ENCODE measurements around the gene PHKA2. TPM values are rescaled to one million over a fixed set of nuclear protein-coding genes. Genes with fewer than 3 reads are reported as not detected.

Gene PHKA2
- polyA plus RNA-seq, 1 experiment: 12.3 TPM

- H3K27ac ChIP-seq (ENCODE audit: low read depth, low read length): no peak overlapping the region
- H3K27me3 ChIP-seq (ENCODE audit: control insufficient read depth, insufficient read depth, low read length): no peaks in the 10 kb centered on the region
- POLR2A ChIA-PET: no interaction called here
- CTCF ChIA-PET: interaction anchor here (2.1 kb wide), 1 partner anchor 10 kb away, joined by 10 read pairs; no protein-coding TSS in a partner anchor
- no peaks in the 10 kb centered on the region for H3K9me3 ChIP-seq (ENCODE audit: control insufficient read depth, insufficient read depth, low read length)
- no peak for TF ChIP-seq CTCF (IDR thresholded peaks at IDR 0.05; ENCODE audit: low read depth, low read length)
- no peak overlapping the region for H3K4me3 ChIP-seq (ENCODE audit: low read depth, low read length)
- DNase-seq (ENCODE audit: low read depth, low spot score): no peak
Measured at GRCh38 chrX:18941896-18942295, 42.0 kb downstream of the PHKA2 start.

GRCh38 chrX:18938710-18939109, 45.2 kb downstream of the PHKA2 start:
- Histone ChIP-seq H3K9me3 (ENCODE audit: control insufficient read depth, insufficient read depth, low read length) (no peaks in the 10 kb centered on the region), H3K27ac (ENCODE audit: low read depth, low read length) (no peak overlapping the region), H3K27me3 (ENCODE audit: control insufficient read depth, insufficient read depth, low read length) (no peaks in the 10 kb centered on the region), H3K4me3 (ENCODE audit: low read depth, low read length) (no peak overlapping the region)
- ChIA-PET POLR2A (no interaction called here), CTCF (no interaction called here)
- TF ChIP-seq CTCF (IDR thresholded peaks at IDR 0.05; ENCODE audit: low read depth, low read length): no peak
- no peak for DNase-seq (ENCODE audit: low read depth, low spot score)

GRCh38 chrX:18937173-18937572, 46.7 kb downstream of the PHKA2 start:
- TF ChIP-seq CTCF (IDR thresholded peaks at IDR 0.05; ENCODE audit: low read depth, low read length): no peak
- CTCF ChIA-PET: interaction anchor here (2.1 kb wide), 1 partner anchor 397 kb away, joined by 9 read pairs; no protein-coding TSS in a partner anchor
- POLR2A ChIA-PET: no interaction called here

GRCh38 chrX:18935893-18936292, 48.0 kb downstream of the PHKA2 start:
- H3K9me3 ChIP-seq (ENCODE audit: control insufficient read depth, insufficient read depth, low read length): no peaks in the 10 kb centered on the region
- H3K4me3 ChIP-seq (ENCODE audit: low read depth, low read length): no peak overlapping the region
- DNase-seq (ENCODE audit: low read depth, low spot score): no peak
- TF ChIP-seq CTCF (IDR thresholded peaks at IDR 0.05; ENCODE audit: low read depth, low read length): no peak
- POLR2A ChIA-PET: no interaction called here
- CTCF ChIA-PET: interaction anchor here (2.1 kb wide), 1 partner anchor 398 kb away, joined by 9 read pairs; no protein-coding TSS in a partner anchor
- no peaks in the 10 kb centered on the region for H3K27me3 ChIP-seq (ENCODE audit: control insufficient read depth, insufficient read depth, low read length)
- H3K27ac ChIP-seq (ENCODE audit: low read depth, low read length): no peak overlapping the region

More at GRCh38 chrX:18937173-18937572, 46.7 kb downstream of the PHKA2 start:
- no peak for DNase-seq (ENCODE audit: low read depth, low spot score)
- Histone ChIP-seq H3K27ac (ENCODE audit: low read depth, low read length) (no peak overlapping the region), H3K27me3 (ENCODE audit: control insufficient read depth, insufficient read depth, low read length) (no peaks in the 10 kb centered on the region), H3K4me3 (ENCODE audit: low read depth, low read length) (no peak overlapping the region), H3K9me3 (ENCODE audit: control insufficient read depth, insufficient read depth, low read length) (no peaks in the 10 kb centered on the region)

- Histone ChIP-seq H3K9me3 (ENCODE audit: control insufficient read depth, insufficient read depth, low read length) (no peaks in the 10 kb centered on the region), H3K27me3 (ENCODE audit: control insufficient read depth, insufficient read depth, low read length) (no peaks in the 10 kb centered on the region), H3K27ac (ENCODE audit: low read depth, low read length) (no peak overlapping the region), H3K4me3 (ENCODE audit: low read depth, low read length) (no peak overlapping the region)
- POLR2A ChIA-PET: no interaction called here
- no peak for DNase-seq (ENCODE audit: low read depth, low spot score)
- CTCF ChIA-PET: interaction anchor here (5.9 kb wide), 1 partner anchor 399 kb away, joined by 51 read pairs; no protein-coding TSS in a partner anchor
- no peak for TF ChIP-seq CTCF (IDR thresholded peaks at IDR 0.05; ENCODE audit: low read depth, low read length)
Measured at GRCh38 chrX:18934708-18935107, 49.2 kb downstream of the PHKA2 start.
